IMR-90 (cell line): ENCODE data around the gene DOK4.

Experiments
- POLR2A ChIP-seq: IDR thresholded peaks from 2 replicates; pipeline ENCODE4 v1.6.1; 2012; ENCODE audit warnings: mild to moderate bottlenecking, low read depth, low read length
- TF ChIP-seq, protein P1 (sequence below): conservative IDR thresholded peaks from 2 replicates; pipeline ENCODE4 v1.5.1; 2012; ENCODE audit warnings: mild to moderate bottlenecking, low read depth, low read length, improper control_type of control experiment

DNA sequence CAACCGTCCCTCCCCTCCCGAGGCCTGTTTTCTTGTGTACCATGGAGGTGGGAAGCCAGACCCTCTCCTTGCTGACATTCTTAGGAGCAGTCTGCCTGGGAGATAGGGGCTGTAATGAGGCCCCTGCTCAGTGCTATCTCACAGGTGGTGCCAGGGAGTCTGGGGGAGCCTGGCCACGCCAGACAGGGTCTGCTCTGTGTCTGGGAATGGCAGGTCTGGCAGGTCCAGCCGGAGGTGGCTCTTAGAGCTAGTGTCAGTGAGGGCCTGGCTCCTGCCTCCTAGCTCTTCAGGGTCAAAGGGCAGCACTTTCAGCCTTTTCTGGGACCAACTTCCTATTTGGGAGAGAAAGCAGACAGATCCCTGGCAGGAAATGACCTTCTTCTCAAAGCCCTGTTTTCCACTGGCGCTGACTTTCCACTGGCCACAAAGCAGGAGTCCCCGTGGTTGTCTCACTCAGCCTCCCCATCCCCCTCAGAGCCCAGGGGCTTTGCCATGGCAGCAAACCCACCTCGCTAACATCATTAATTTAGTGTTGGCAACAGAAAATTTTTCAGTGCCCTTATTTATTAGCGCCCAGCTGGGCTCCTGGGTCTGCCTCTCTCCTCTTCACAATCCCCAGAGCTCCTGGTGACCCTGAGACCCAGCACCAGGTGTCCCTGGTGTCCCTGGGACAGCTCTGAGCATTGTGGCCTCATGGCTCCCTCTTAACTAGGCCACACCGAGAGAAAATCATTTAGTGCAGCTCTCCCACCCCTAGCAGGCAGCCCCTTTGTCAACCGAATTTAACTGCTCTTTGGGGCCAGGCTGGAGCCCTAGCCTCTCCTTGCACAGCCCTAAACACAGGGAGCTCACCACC is 24.0 kb upstream of the DOK4 start:
- TF ChIP-seq, protein P1, sequence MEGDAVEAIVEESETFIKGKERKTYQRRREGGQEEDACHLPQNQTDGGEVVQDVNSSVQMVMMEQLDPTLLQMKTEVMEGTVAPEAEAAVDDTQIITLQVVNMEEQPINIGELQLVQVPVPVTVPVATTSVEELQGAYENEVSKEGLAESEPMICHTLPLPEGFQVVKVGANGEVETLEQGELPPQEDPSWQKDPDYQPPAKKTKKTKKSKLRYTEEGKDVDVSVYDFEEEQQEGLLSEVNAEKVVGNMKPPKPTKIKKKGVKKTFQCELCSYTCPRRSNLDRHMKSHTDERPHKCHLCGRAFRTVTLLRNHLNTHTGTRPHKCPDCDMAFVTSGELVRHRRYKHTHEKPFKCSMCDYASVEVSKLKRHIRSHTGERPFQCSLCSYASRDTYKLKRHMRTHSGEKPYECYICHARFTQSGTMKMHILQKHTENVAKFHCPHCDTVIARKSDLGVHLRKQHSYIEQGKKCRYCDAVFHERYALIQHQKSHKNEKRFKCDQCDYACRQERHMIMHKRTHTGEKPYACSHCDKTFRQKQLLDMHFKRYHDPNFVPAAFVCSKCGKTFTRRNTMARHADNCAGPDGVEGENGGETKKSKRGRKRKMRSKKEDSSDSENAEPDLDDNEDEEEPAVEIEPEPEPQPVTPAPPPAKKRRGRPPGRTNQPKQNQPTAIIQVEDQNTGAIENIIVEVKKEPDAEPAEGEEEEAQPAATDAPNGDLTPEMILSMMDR = no peak
- no peak for TF ChIP-seq POLR2A
